Erythroblast (primary cell): Measurements from ENCODE around the gene MAP3K4.

ENCODE experiments used
- GATA1 ChIP-seq: IDR thresholded peaks from 2 replicates; pipeline ENCODE4 v1.6.1; 2011; ENCODE audit warnings: low read depth, mild to moderate bottlenecking, control low read depth, low read length, moderate library complexity
- POLR2A ChIP-seq: IDR thresholded peaks from 2 replicates; pipeline ENCODE4 v1.6.1; 2011; ENCODE audit warnings: mild to moderate bottlenecking, low read length

GRCh38 chr6:161041274-161041673, 49.7 kb downstream of the MAP3K4 start:
- TF ChIP-seq POLR2A: no peak
- no peak for TF ChIP-seq GATA1
